ELF-1 (cell line): Measurements from ENCODE around the gene RNASEH1.

Source experiments
- DNase-seq: peaks from one replicate; pipeline ENCODE4 v3.0.0-alpha.2; 2016; ENCODE audit warnings: low read depth, low spot score

Gene RNASEH1

GRCh38 chr2:3563521-3563976, 5.4 kb upstream of the RNASEH1 start:
- no peak for DNase-seq

- DNase-seq, result no peak
Measured at GRCh38 chr2:3557639-3558204, 411 bp downstream of the RNASEH1 start.

- no peak for DNase-seq
Measured at GRCh38 chr2:3553946-3554345, 4.2 kb downstream of the RNASEH1 start.

- no peak for DNase-seq
Measured at GRCh38 chr2:3547915-3548314, 10.2 kb downstream of the RNASEH1 start.

GRCh38 chr2:3545788-3546478, 12.2 kb downstream of the RNASEH1 start:
- no peak for DNase-seq

- DNase-seq, result no peak
Measured at GRCh38 chr2:3543023-3543683, 15.0 kb downstream of the RNASEH1 start.

- DNase-seq, result no peak
Measured at GRCh38 chr2:3542107-3542506, 16.0 kb downstream of the RNASEH1 start.

GRCh38 chr2:3539836-3540235, 18.3 kb downstream of the RNASEH1 start:
- no peak for DNase-seq

GRCh38 chr2:3536682-3537632, 21.2 kb downstream of the RNASEH1 start:
- DNase-seq, result peak; percentile 72

- DNase-seq, result peak; percentile 84
Measured at GRCh38 chr2:3535794-3536681, 22.1 kb downstream of the RNASEH1 start.

GRCh38 chr2:3535467-3535793, 22.7 kb downstream of the RNASEH1 start:
- DNase-seq, result no peak

- DNase-seq, result no peak
Measured at GRCh38 chr2:3534251-3534814, 23.8 kb downstream of the RNASEH1 start.

GRCh38 chr2:3533836-3534235, 24.3 kb downstream of the RNASEH1 start:
- DNase-seq, result no peak

GRCh38 chr2:3532941-3533340, 25.2 kb downstream of the RNASEH1 start:
- no peak for DNase-seq

GRCh38 chr2:3529316-3530025, 28.7 kb downstream of the RNASEH1 start:
- DNase-seq, result no peak

- DNase-seq, result peak; percentile 53
Measured at GRCh38 chr2:3527886-3528785, 30.0 kb downstream of the RNASEH1 start.

GRCh38 chr2:3526871-3527270, 31.3 kb downstream of the RNASEH1 start:
- no peak for DNase-seq

GRCh38 chr2:3523551-3524041, 34.5 kb downstream of the RNASEH1 start:
- no peak for DNase-seq

- DNase-seq, result no peak
Measured at GRCh38 chr2:3522961-3523421, 35.1 kb downstream of the RNASEH1 start.
